Esophagus squamous epithelium (tissue), 4 donors: ENCODE data around the gene SEPTIN10.

Source experiments
- POLR2A ChIP-seq, 4 donors: fragments of 450-650 bp; IDR thresholded peaks; one replicate each; pipeline ENCODE4 v1.6.1; 2017; ENCODE audit warnings: antibody characterized with exemption in 4 of 4, mild to moderate bottlenecking in 4 of 4, moderate library complexity in 3 of 4
- TF ChIP-seq, protein P1 (sequence below), 6 experiments: fragments of 450-650 bp in 4 of 6; fragments of 200-600 bp in 2 of 6; sonication (generic) in 2 of 6; IDR thresholded peaks; one replicate each; pipeline ENCODE4 v1.5.1; 2016 to 2019; ENCODE audit warnings: antibody characterized with exemption in 6 of 6, mild to moderate bottlenecking in 4 of 6, moderate library complexity in 4 of 6

DNA sequence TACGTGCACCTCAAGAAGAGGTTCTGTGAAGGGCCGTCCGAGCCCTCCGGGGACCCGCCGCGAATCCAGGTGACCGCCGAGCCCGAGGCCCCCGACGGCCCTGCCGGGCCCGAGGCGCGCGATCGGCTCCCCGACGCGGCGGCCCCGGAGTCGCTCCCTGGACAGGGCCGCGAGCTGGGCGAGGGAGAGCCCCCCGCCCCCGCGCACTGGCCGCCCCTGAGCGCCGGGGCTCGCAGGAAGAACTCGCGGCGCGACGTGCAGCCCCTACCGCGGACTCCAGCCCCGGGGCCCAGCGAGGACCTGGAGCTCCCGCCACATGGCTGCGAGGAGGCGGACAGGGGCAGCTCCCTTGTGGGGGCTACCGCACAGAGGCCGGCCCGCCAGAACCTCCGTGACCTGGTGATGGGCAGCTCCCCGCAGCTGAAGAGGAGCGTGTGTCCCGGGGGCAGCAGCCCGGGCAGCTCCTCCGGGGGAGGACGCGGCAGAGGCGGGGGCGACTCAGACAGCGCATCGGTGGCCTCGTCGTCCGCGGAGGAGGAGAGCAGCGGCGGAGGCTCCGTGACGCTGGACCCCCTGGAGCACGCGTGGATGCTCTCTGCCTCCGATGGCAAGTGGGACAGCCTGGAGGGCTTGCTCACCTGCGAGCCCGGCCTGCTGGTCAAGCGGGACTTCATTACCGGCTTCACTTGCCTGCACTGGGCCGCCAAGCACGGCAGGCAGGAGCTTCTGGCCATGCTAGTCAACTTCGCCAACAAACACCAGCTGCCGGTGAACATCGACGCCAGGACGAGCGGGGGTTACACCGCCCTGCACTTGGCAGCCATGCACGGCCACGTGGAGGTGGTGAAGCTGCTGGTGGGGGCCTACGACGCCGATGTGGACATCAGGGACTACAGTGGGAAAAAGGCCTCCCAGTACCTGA is 1.2 kb upstream of the SEPTIN10 start:
- TF ChIP-seq, protein P1, sequence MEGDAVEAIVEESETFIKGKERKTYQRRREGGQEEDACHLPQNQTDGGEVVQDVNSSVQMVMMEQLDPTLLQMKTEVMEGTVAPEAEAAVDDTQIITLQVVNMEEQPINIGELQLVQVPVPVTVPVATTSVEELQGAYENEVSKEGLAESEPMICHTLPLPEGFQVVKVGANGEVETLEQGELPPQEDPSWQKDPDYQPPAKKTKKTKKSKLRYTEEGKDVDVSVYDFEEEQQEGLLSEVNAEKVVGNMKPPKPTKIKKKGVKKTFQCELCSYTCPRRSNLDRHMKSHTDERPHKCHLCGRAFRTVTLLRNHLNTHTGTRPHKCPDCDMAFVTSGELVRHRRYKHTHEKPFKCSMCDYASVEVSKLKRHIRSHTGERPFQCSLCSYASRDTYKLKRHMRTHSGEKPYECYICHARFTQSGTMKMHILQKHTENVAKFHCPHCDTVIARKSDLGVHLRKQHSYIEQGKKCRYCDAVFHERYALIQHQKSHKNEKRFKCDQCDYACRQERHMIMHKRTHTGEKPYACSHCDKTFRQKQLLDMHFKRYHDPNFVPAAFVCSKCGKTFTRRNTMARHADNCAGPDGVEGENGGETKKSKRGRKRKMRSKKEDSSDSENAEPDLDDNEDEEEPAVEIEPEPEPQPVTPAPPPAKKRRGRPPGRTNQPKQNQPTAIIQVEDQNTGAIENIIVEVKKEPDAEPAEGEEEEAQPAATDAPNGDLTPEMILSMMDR (IDR thresholded peaks at IDR 0.05) = no peak
- no peak for TF ChIP-seq POLR2A (IDR thresholded peaks at IDR 0.05)
